DND-41 (cell line): ENCODE data around the gene ZCWPW1.
"Not testable (repeated sequence)": the region's sequence is repeated elsewhere in the genome, so short reads cannot be mapped to it uniquely, and the experiment has no call there.

Experiments used
- ATAC-seq: fragments of 200-7000 bp; cut with Tn5 transposase; 3 replicates; pipeline ENCODE4 v1.9.1; 2021; ENCODE audit warnings: low read depth; ENCODE audit not compliant: insufficient read depth
- DNase-seq: peaks from one replicate; pipeline ENCODE4 v3.0.0-alpha.2; 2020
- H2AFZ ChIP-seq: 2 replicates; pipeline ENCODE4 v1.6.0; 2012; ENCODE audit warnings: low read depth, low read length
- H3K27ac ChIP-seq: 2 replicates; pipeline ENCODE4 v1.5.1; 2012; ENCODE audit warnings: low read length, inconsistent platforms
- H3K27me3 ChIP-seq: fragments of 200-600 bp; sonication (generic); 2 replicates; pipeline ENCODE4 v1.6.0; 2012; ENCODE audit warnings: low read length, mild to moderate bottlenecking, inconsistent platforms; ENCODE audit not compliant: insufficient read depth, poor library complexity
- H3K36me3 ChIP-seq: 2 replicates; pipeline ENCODE4 v1.5.1; 2012; ENCODE audit warnings: low read length, inconsistent platforms; ENCODE audit not compliant: insufficient read depth
- H3K4me1 ChIP-seq: 2 replicates; pipeline ENCODE4 v1.5.1; 2012; ENCODE audit warnings: mild to moderate bottlenecking, low read length; ENCODE audit not compliant: insufficient read depth
- H3K4me2 ChIP-seq: 2 replicates; pipeline ENCODE4 v1.6.0; 2012; ENCODE audit warnings: mild to moderate bottlenecking, moderate library complexity, low read length, inconsistent platforms; ENCODE audit not compliant: insufficient read depth
- H3K4me3 ChIP-seq, 2 experiments: fragments of 200-600 bp in 1 of 2; shearing (Covaris generic) in 1 of 2; 2 replicates each; pipeline ENCODE4 v1.5.1; 2012 to 2016; ENCODE audit warnings: inconsistent platforms in 2 of 2, low read length in 2 of 2, mild to moderate bottlenecking in 2 of 2, low read depth in 1 of 2, moderate library complexity in 1 of 2
- H3K79me2 ChIP-seq: 2 replicates; pipeline ENCODE4 v1.6.0; 2012; ENCODE audit warnings: low read length, inconsistent platforms; ENCODE audit not compliant: insufficient read depth
- H3K9ac ChIP-seq: 2 replicates; pipeline ENCODE4 v1.6.0; 2012; ENCODE audit warnings: low read depth, mild to moderate bottlenecking, inconsistent platforms, low read length, moderate library complexity
- H3K9me3 ChIP-seq: 2 replicates; pipeline ENCODE4 v1.5.1; 2012; ENCODE audit warnings: low read length, moderate library complexity, mild to moderate bottlenecking, inconsistent platforms; ENCODE audit not compliant: insufficient read depth, severe bottlenecking
- H4K20me1 ChIP-seq: 2 replicates; pipeline ENCODE4 v1.6.0; 2012; ENCODE audit warnings: low read length; ENCODE audit not compliant: insufficient read depth
- CTCF ChIP-seq: IDR thresholded peaks from 2 replicates; pipeline ENCODE4 v1.5.1; 2012; ENCODE audit warnings: borderline replicate concordance, low read length, moderate library complexity, mild to moderate bottlenecking; ENCODE audit not compliant: poor library complexity, severe bottlenecking; ENCODE audit errors: extremely low read depth
- EZH2 ChIP-seq: IDR thresholded peaks from 3 replicates; pipeline ENCODE4 v1.6.1; 2012; ENCODE audit warnings: borderline replicate concordance, low read depth, mild to moderate bottlenecking, moderate library complexity, low read length, inconsistent platforms; ENCODE audit not compliant: severe bottlenecking

ZCWPW1 gene

GRCh38 chr7:100443096-100443840, 14.8 kb upstream of the ZCWPW1 start:
- ATAC-seq (no peak), DNase-seq (no peak)
- Histone ChIP-seq H3K4me1 (peaks cover 30% of the 10 kb centered on the region), H3K27ac (peak overlapping the region; percentile 94), H3K9me3 (no peaks in the 10 kb centered on the region), H2AFZ (no peak overlapping the region), H3K79me2 (no peaks in the 10 kb centered on the region), H3K9ac (no peak overlapping the region), H3K4me2 (no peak overlapping the region), H3K36me3 (no peaks in the 10 kb centered on the region), H4K20me1 (no peaks in the 10 kb centered on the region), H3K27me3 (no peaks in the 10 kb centered on the region), H3K4me3 (no peak overlapping the region)
- TF ChIP-seq CTCF: no peak
- TF ChIP-seq EZH2: no peak

GRCh38 chr7:100441641-100442535, 13.4 kb upstream of the ZCWPW1 start:
- Histone ChIP-seq H3K36me3 (no peaks in the 10 kb centered on the region), H3K4me1 (peaks cover 35% of the 10 kb centered on the region), H3K9me3 (no peaks in the 10 kb centered on the region), H2AFZ (no peak overlapping the region), H3K79me2 (no peaks in the 10 kb centered on the region), H3K4me2 (no peak overlapping the region), H4K20me1 (no peaks in the 10 kb centered on the region), H3K27me3 (no peaks in the 10 kb centered on the region), H3K4me3 (no peak overlapping the region), H3K9ac (no peak overlapping the region), H3K27ac (no peak overlapping the region; the same call in 1 of the 2 replicates)
- no peak for TF ChIP-seq EZH2
- no peak for TF ChIP-seq CTCF
- no peak for DNase-seq
- ATAC-seq: no peak

GRCh38 chr7:100439244-100439643, 10.7 kb upstream of the ZCWPW1 start:
- H4K20me1 ChIP-seq, ATAC-seq, H3K27ac ChIP-seq, H3K9me3 ChIP-seq, H2AFZ ChIP-seq, H3K27me3 ChIP-seq, H3K4me3 ChIP-seq, H3K9ac ChIP-seq, DNase-seq, H3K4me2 ChIP-seq: not testable (repeated sequence)
- Histone ChIP-seq H3K79me2 (peaks cover 21% of the 10 kb centered on the region), H3K36me3 (peaks cover 18% of the 10 kb centered on the region), H3K4me1 (peaks cover 26% of the 10 kb centered on the region)

- not testable (repeated sequence) for H3K9me3 ChIP-seq, H2AFZ ChIP-seq, H3K4me2 ChIP-seq, H3K27me3 ChIP-seq, DNase-seq, H3K27ac ChIP-seq, H3K4me3 ChIP-seq, ATAC-seq, H3K9ac ChIP-seq
- H4K20me1 ChIP-seq: peaks cover 13% of the 10 kb centered on the region; the same call in 1 of the 2 replicates
- peaks cover 26% of the 10 kb centered on the region for H3K4me1 ChIP-seq
- H3K36me3 ChIP-seq: peaks cover 23% of the 10 kb centered on the region
- peaks cover 26% of the 10 kb centered on the region for H3K79me2 ChIP-seq
Measured at GRCh38 chr7:100438731-100439130, 10.2 kb upstream of the ZCWPW1 start.
